H1 (cell line): ENCODE measurements around the gene ZNF785. TPM values are rescaled to one million over a fixed set of nuclear protein-coding genes. Genes with fewer than 3 reads are reported as not detected.
A peak's percentile ranks its signal among the peaks of the same experiment; 100 is the strongest.

Experiments used
- KDM4A ChIP-seq: IDR thresholded peaks from one replicate; pipeline ENCODE4 v1.7.1; 2012; ENCODE audit warnings: low read depth, mild to moderate bottlenecking, moderate library complexity, low read length, inconsistent platforms; ENCODE audit not compliant: severe bottlenecking
- POLR2A ChIP-seq, 2 experiments: IDR thresholded peaks; 1 replicate in 1 of 2; 2 replicates in 1 of 2; pipeline ENCODE4 v1.6.1; 2011; ENCODE audit warnings: low read depth in 2 of 2, low read length in 2 of 2, mild to moderate bottlenecking in 2 of 2; ENCODE audit errors: control extremely low read depth in 1 of 2
- RAD21 ChIP-seq, 2 experiments: IDR thresholded peaks in 1 of 2; conservative IDR thresholded peaks in 1 of 2; 2 replicates each; pipeline ENCODE4 v1.6.1; 2011; ENCODE audit warnings: low read depth in 2 of 2, low read length in 2 of 2, improper control_type of control experiment in 1 of 2, inconsistent platforms in 1 of 2, mild to moderate bottlenecking in 1 of 2, moderate library complexity in 1 of 2
- SAP30 ChIP-seq: fragments of 300-600 bp; sonication (generic); IDR thresholded peaks from 2 replicates; pipeline ENCODE4 v1.7.1; 2012; ENCODE audit warnings: low read length, moderate library complexity, mild to moderate bottlenecking, inconsistent platforms; ENCODE audit not compliant: insufficient read depth, insufficient replicate concordance
- SIN3A ChIP-seq, 2 experiments: IDR thresholded peaks in 1 of 2; conservative IDR thresholded peaks in 1 of 2; 2 replicates each; pipeline ENCODE4 v1.6.1; 2011 to 2012; ENCODE audit warnings: low read length in 2 of 2, improper control_type of control experiment in 1 of 2, low read depth in 1 of 2, mild to moderate bottlenecking in 1 of 2
- SIX5 ChIP-seq: IDR thresholded peaks from 2 replicates; pipeline ENCODE4 v1.6.1; 2011; ENCODE audit warnings: mild to moderate bottlenecking, low read depth, low read length
- SRF ChIP-seq: IDR thresholded peaks from 2 replicates; pipeline ENCODE4 v1.6.1; 2011; ENCODE audit warnings: mild to moderate bottlenecking, low read depth, low read length, moderate library complexity
- TAF1 ChIP-seq: IDR thresholded peaks from 2 replicates; pipeline ENCODE4 v1.6.1; 2011; ENCODE audit warnings: mild to moderate bottlenecking, low read depth, low read length
- TBP ChIP-seq: IDR thresholded peaks from 2 replicates; pipeline ENCODE4 v1.6.1; 2011; ENCODE audit warnings: low read depth, low read length, improper control_type of control experiment
- YY1 ChIP-seq: IDR thresholded peaks from 2 replicates; pipeline ENCODE4 v1.6.1; 2011; ENCODE audit warnings: low read depth, mild to moderate bottlenecking, low read length
- polyA plus RNA-seq, 7 experiments: library from polyadenylated mRNA; depleted of rRNA in 3 of 7; stranded (reverse) in 5 of 7; unstranded in 2 of 7; fragments of >200 nt in 5 of 7; fragments of 200-250 nt in 2 of 7; gene quantifications; 1 replicate in 5 of 7; 2 replicates in 1 of 7; 4 replicates in 1 of 7; pipeline versions ENCODE4 v1.2.1 to v1.2.3, GENCODE V29; 2011 to 2013; ENCODE audit warnings: missing spikeins in 2 of 7, mixed read lengths in 2 of 7
- total RNA-seq: library from RNA; stranded (reverse); fragmentation: NEBNext Ultra II Directional; extraction: Animal tissue kit (Norgen Biotek cat#: 25700); gene quantifications from 2 replicates; pipeline ENCODE4 v1.2.1, GENCODE V29; 2021
- TF ChIP-seq, protein P1 (sequence below): IDR thresholded peaks from 2 replicates; pipeline ENCODE4 v1.6.1; 2012; ENCODE audit warnings: inconsistent platforms

ZNF785 gene
- total and polyA plus RNA-seq, 2 of the 8 experiments (the other 6 are each of a cell fraction or from before 2014, with no cell fraction given) = 8.6 to 12.9 TPM

DNA sequence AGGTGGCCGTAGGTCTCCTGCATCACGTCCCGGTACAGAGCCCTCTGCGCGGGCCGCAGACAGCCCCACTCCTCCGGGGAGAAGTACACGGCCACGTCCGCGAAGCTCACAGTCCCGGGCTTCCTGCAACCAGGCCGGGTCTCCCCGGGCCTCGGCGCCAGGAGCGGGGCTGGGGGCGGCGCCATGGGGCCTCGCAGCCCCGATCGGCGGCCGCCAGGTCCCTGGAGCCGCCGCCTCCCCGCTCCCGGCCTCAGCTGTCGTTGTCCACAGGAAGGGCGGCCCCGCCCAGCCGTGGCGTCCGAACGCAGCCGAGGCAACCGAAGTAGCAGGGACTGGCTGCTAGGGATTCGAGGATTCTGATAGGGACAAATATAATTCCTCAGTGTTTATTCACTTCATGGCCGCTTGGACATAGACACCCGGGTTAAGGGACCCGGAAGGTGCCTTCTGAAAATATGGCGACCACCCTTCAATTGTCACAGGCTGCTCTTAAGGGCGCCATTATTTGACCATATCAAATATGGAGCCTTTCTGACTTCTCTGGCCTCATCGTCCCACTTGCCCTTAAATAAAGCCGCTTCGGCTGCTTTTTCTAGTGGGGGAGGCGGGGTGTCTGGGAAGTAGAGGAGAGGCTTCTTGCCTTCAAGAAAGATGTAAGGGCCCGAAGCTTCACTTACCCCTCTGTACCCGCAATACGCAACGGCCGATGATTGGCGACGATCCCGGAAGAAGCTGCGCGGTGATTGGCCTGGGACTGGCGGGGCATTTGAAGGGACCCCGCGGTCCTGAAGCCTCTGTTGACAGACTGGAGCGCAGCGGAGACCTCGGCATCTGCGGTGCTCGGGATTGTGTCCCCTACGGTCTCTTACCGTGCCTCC lies 13.8 kb downstream of the ZNF785 start, which contains the start of gene ZNF688 (continued):
- TF ChIP-seq RAD21 (IDR thresholded peaks at IDR 0.05 in 1 of 2, conservative IDR thresholded peaks at IDR 0.05 in 1 of 2; ENCODE audit: low read depth in 2 of 2, low read length in 2 of 2) = no peak; a peak in 1 of 4 replicates
- peak; percentile 97 for TF ChIP-seq SAP30
- TF ChIP-seq YY1 = peak; percentile 99
- TF ChIP-seq, protein P1, sequence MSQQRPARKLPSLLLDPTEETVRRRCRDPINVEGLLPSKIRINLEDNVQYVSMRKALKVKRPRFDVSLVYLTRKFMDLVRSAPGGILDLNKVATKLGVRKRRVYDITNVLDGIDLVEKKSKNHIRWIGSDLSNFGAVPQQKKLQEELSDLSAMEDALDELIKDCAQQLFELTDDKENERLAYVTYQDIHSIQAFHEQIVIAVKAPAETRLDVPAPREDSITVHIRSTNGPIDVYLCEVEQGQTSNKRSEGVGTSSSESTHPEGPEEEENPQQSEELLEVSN = no peak; the same call in 1 of the 2 replicates
- TF ChIP-seq POLR2A (IDR thresholded peaks at IDR 0.05; ENCODE audit: control extremely low read depth in 1 of 2, low read depth in 2 of 2, low read length in 2 of 2) = peak; percentile 39 to 42
- TF ChIP-seq SIN3A (conservative IDR thresholded peaks at IDR 0.05 in 1 of 2, IDR thresholded peaks at IDR 0.05 in 1 of 2; ENCODE audit: low read depth in 1 of 2, low read length in 2 of 2) = peak; percentile 66 to 96; a peak in 3 of 4 replicates
- peak; percentile 50; the same call in 1 of the 2 replicates for TF ChIP-seq SIX5
- TF ChIP-seq KDM4A = peak; percentile 49
- TF ChIP-seq TBP = peak; percentile 31; the same call in 1 of the 2 replicates
- no peak for TF ChIP-seq SRF
- TF ChIP-seq TAF1 = peak; percentile 58; the same call in 1 of the 2 replicates
